ENCODE data around the gene ZBTB32.

- TF ChIP-seq POLR2A (IDR thresholded peaks at IDR 0.05) (no peak), CTCF (IDR thresholded peaks at IDR 0.05) (no peak)
Measured at GRCh38 chr19:35751839-35752745, 47.7 kb downstream of the ZBTB32 start.

Data from upper lobe of left lung (tissue), 4 donors.